Retinal pigment epithelial cell (primary cell): ENCODE results near the gene LRRC52.

Source experiments
- DNase-seq: peaks from one replicate; pipeline ENCODE4 v3.0.0-alpha.2; 2010; ENCODE audit warnings: low read depth
- H3K4me3 ChIP-seq: 2 replicates; pipeline ENCODE4 v1.5.1; 2011; ENCODE audit warnings: mild to moderate bottlenecking, low read length, control low read depth, moderate library complexity
- CTCF ChIP-seq: conservative IDR thresholded peaks from 2 replicates; pipeline ENCODE4 v1.5.1; 2011; ENCODE audit warnings: low read depth, low read length, control low read depth, inconsistent platforms

The LRRC52 gene

GRCh38 chr1:165537356-165538109, 6.3 kb upstream of the LRRC52 start:
- no peak for TF ChIP-seq CTCF
- H3K4me3 ChIP-seq: no peak overlapping the region

GRCh38 chr1:165539306-165539705, 4.5 kb upstream of the LRRC52 start:
- DNase-seq: no peak
- H3K4me3 ChIP-seq: no peak overlapping the region
- TF ChIP-seq CTCF: no peak

More at GRCh38 chr1:165537356-165538109, 6.3 kb upstream of the LRRC52 start:
- DNase-seq: no peak

- H3K4me3 ChIP-seq: no peak overlapping the region
- no peak for DNase-seq
- TF ChIP-seq CTCF: no peak
Measured at GRCh38 chr1:165539908-165540307, 3.9 kb upstream of the LRRC52 start.

GRCh38 chr1:165542015-165542631, 1.7 kb upstream of the LRRC52 start:
- no peak for DNase-seq
- no peak overlapping the region for H3K4me3 ChIP-seq
- no peak for TF ChIP-seq CTCF

- no peak overlapping the region for H3K4me3 ChIP-seq
- TF ChIP-seq CTCF: no peak
- DNase-seq: peak; percentile 1
Measured at GRCh38 chr1:165542647-165543046, 1.2 kb upstream of the LRRC52 start.

- TF ChIP-seq CTCF: no peak
- DNase-seq: no peak
- H3K4me3 ChIP-seq: no peak overlapping the region
Measured at GRCh38 chr1:165544996-165545395, 1.2 kb downstream of the LRRC52 start.

GRCh38 chr1:165545974-165546373, 2.2 kb downstream of the LRRC52 start:
- TF ChIP-seq CTCF: no peak
- DNase-seq: no peak
- H3K4me3 ChIP-seq: no peak overlapping the region
